Mucosa of gallbladder (tissue), 1 donor: Measurements from ENCODE around the gene AMBP. TPM values are rescaled to one million over a fixed set of nuclear protein-coding genes. Genes with fewer than 3 reads are reported as not detected.

Source experiments
- total RNA-seq: library from RNA; stranded (reverse); gene quantifications from one replicate; pipeline ENCODE4 v1.2.1, GENCODE V29; 2021
- donor health status: DM: no; HTN: no; CAD: no.

AMBP gene
- total RNA-seq, 1 donor from 2014 or later = 1,366 TPM

Other genes with a start within 250 kb of the AMBP start
- gene ZNF618, start 202.0 kb downstream of the AMBP start, total RNA-seq = 26.6 TPM
- gene KIF12, start 21.0 kb upstream of the AMBP start, total RNA-seq = 212 TPM
- 41.1 TPM for gene COL27A1, start 77.2 kb upstream of the AMBP start, total RNA-seq
- 12.7 TPM for gene ORM1, start 244.8 kb upstream of the AMBP start, total RNA-seq